Activated CD4-positive, CD25-positive, alpha-beta regulatory T cell treated with anti-CD3 and anti-CD28 coated beads, Interleukin-2, amount 50 U/mL, for 24 hours (primary cell): Measurements from ENCODE around the gene GORASP1.

Experiments used
- ATAC-seq, 2 donors: fragments of 150-1000 bp; cut with Tn5 transposase; one replicate each; pipeline ENCODE4 v1.10.0; 2021; ENCODE audit warnings: mild to moderate bottlenecking in 1 of 2, moderate library complexity in 1 of 2

GORASP1 gene

GRCh38 chr3:39107388-39108199, at the start of gene GORASP1, which contains the start of gene TTC21A:
GORASP1 (minus strand) TSS chr3:39107627; CDS start chr3:39107541, 86 bp downstream.
TTC21A (plus strand) TSS chr3:39107680; CDS start chr3:39107838, 158 bp downstream.
- peak; percentile 62 to 70 for ATAC-seq

- ATAC-seq: no peak
Measured at GRCh38 chr3:39156421-39156820, 49.0 kb upstream of the GORASP1 start.

- ATAC-seq: no peak
Measured at GRCh38 chr3:39154280-39155021, 47.0 kb upstream of the GORASP1 start.

GRCh38 chr3:39153977-39154279, 46.5 kb upstream of the GORASP1 start:
- no peak for ATAC-seq

GRCh38 chr3:39150803-39151631, 43.6 kb upstream of the GORASP1 start:
- ATAC-seq: no peak

GRCh38 chr3:39150148-39150802, 42.8 kb upstream of the GORASP1 start:
- no peak for ATAC-seq

GRCh38 chr3:39149498-39150147, 42.2 kb upstream of the GORASP1 start:
- ATAC-seq: no peak

- no peak for ATAC-seq
Measured at GRCh38 chr3:39149059-39149455, 41.6 kb upstream of the GORASP1 start.

GRCh38 chr3:39148435-39149058, 41.1 kb upstream of the GORASP1 start:
- no peak for ATAC-seq

GRCh38 chr3:39147711-39148434, 40.4 kb upstream of the GORASP1 start:
- ATAC-seq: no peak

GRCh38 chr3:39146611-39147591, 39.5 kb upstream of the GORASP1 start:
- ATAC-seq: peak; percentile 70 to 72

GRCh38 chr3:39146083-39146501, 38.7 kb upstream of the GORASP1 start:
- no peak for ATAC-seq

- ATAC-seq: no peak
Measured at GRCh38 chr3:39144748-39145380, 37.4 kb upstream of the GORASP1 start.

GRCh38 chr3:39144095-39144747, 36.8 kb upstream of the GORASP1 start:
- ATAC-seq: no peak

GRCh38 chr3:39143051-39143885, 35.8 kb upstream of the GORASP1 start:
- no peak for ATAC-seq

GRCh38 chr3:39142067-39142466, 34.6 kb upstream of the GORASP1 start:
- no peak for ATAC-seq

GRCh38 chr3:39141171-39141995, 34.0 kb upstream of the GORASP1 start:
- ATAC-seq: peak in 1 of 2 donors; percentile 29
